HG03342 (cell line): Measurements from ENCODE around the gene FOXP1.

ENCODE experiments used
- ATAC-seq: cut with Tn5 transposase; IDR thresholded peaks from one replicate; pipeline ENCODE4 v1.9.1; 2021; ENCODE audit warnings: mild to moderate bottlenecking, moderate library complexity; ENCODE audit not compliant: unreplicated experiment

FOXP1 gene

DNA sequence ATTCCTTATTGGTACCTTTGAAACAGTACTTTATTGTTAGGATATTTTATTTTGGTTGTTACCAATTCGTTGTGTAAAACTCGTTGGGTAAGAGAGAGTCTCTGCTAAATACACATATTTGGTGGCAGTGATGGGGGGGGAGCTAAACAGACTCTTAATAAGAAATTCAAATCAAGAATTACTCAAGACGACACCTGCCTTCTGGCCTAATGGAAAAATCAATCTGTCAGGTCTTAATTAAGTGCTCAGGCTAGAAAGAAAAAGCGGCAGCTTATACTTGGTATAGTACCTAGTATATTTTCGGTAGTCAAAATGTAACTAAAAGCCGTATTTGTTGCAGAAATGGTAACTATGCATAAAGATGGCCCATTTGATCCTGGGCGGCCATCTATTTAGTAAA, 18.2 kb downstream of the FOXP1 start:
- no peak for ATAC-seq

DNA sequence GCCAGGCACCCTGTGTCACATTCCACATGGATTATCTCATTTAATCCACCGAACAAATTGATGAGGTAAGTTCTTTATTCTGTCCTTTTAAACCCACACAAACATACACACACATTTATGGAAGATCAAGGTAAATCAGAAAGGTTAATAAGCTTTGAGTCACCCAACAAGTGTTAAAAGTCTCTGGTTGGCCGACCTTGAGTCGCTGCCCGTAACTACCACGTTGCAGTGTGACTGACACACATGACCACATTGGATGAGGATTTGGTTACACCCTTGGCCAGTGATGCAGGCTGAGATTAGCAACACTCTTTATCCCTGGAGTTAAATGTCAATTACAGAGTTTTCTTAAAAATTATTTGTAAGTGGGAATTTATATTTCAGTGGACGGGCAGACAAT, 19.2 kb downstream of the FOXP1 start:
- ATAC-seq = peak; percentile 53

DNA sequence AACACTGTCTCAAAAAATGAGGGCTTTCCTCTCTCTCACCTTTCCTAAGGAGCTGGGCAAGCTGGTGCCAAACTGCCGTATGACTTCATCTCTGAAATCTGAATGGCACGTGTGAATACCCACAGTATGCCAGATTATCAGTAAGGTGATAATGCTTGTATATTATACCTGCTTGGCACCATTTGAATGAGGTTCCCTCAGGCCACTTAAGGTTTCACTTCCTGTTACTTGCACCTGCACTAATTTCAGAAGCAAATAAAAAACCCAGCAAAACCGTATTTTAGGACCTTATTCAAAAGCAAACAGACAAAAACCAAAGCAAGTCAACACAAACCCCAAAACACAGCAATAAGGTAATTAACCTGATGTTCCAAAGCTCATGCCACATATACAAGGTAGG, 19.7 kb downstream of the FOXP1 start:
- peak; percentile 82 for ATAC-seq

DNA sequence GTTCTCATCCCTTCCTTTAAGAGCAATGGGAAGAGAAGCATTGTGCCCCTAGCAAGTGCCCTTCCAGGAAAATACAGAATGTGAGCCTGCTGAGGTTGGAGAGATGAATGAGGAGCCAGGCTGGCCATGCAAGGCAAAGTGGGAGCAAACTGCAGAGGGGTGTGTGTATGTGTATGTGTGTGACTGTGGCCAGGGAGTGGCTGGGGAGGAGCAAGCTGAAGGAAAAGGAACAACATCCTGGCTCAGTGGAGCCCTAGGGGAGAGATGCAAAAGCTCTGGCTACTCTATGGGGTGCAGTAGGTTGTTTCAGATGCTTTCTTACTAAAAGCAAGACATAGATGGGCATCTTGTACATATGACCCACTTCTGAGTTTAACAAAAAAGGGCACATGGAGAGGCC, 20.6 kb downstream of the FOXP1 start:
- no peak for ATAC-seq

DNA sequence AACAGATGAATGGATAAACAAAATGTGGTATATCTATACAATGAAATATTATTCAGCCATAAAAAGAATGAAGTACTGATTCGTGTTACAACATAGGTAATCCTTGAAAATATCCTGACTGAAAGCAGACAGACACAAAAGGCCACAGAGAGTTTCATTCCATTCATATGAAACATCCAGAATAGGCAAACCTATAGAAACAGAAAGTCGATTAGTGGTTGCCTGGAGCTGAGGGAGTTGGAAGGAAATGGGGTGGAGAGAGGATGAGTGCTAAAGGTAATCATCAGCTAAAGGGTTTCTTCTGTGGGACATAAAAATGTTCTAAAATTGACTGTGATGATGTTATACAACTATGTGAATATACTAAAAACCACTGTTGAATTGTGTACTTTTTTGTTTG, 22.9 kb downstream of the FOXP1 start:
- no peak for ATAC-seq

DNA sequence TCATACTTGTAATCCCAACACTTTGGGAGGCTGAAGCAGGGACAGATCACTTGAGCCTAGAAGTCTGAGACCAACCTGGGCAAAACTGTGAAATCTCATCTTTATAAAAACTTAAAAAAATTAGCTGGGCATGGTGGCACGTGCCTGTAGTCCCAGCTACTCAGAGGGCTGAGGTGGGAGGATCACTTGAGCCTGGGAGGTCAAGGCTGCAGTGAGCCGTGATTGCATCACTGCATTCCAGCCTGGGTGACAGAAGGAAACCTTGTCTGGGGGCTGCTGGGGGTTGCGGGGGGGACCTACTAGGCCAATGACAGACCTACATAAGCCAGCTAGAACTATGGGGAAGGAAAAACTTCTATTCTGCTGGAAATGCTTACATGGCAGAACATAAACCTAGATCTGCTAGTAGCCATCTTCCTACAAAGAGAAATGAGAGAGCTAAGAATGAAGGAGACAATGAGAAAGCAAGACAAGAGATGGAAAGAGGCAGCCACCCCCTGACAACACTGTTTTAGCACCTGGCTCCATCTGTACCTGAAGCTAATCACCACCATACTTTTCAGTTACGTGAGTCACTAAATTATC, 23.9 kb downstream of the FOXP1 start:
- no peak for ATAC-seq

DNA sequence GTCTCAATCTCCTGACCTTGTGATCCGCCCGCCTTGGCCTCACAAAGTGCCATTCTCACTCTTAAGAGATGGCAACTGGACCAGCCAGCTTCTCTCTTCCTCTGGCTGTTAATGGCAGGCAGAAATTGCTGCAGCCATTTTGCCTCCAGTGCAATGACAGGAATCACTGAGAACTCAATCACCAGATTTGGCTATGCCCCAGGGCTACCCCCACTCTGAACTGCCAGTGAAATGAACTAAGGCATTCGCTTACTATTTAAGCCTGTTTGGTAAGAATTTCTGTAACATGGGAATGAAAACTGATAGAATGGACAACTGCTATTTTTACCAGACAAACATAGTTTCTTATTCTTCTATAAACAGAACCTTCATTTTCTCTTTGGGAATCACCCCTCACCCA, 24.5 kb downstream of the FOXP1 start:
- no peak for ATAC-seq

DNA sequence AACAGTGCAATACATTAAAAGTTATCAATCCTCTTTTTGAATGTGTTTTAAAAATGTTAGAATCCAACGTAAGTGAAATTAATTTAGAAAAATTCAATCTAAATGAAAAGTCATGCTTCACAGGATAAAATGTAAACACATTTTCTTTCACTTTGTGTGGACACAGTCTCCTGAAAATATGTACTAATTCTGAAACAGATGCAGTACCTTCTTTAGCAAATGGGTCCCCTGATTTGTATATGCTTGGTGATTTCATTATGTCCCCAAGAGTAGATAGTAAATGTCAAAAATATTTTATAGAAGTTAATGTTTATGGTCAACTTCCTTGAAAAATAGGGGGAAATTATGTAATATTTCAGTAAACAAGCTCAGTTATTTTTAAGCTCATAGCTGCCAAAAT, 28.9 kb downstream of the FOXP1 start:
- no peak for ATAC-seq

DNA sequence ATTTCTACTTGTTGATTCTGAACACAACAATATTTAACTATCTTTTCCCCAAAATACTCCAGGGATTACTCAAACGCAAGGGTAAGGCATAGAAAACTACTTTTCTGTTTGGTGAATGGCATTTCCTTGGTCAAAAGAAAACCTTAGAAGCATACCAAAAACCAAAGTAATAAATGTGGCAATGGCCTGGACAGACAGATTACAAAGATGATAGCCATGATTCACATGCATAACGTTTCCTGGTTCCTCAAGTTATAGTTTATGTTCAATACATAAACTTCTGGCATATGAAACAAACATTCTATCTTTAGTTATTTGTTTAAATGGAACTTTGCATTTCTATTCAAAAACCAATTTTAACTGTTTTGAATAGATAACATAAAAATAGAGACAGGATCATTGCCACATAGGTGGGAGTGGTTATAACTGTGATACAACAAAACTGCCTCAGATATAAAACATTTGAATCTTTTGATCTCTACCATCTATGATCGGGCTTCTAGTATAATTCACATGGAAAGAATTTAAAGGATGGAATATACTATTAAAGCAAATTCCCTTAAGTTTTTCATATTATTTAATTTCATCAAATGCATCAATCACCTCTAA, 32.1 kb downstream of the FOXP1 start:
- ATAC-seq = no peak

DNA sequence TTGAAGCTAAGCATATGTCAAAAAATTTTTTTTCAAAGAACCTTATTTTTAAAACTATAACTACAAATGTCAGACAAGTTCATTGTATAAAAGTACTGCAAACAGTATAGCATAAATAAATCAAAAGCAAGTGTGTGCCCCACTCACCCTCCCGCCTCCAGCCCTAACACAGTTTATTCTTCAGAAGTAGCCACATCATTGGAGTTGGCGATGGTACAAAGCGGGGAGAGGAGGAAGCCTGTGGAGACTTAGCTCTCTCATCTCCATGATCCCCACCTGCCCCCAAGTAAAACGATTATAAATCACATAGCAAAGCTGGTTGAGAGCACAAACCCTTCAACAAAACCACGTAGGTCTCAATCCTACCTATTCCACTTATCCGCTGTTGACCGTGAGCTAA, 33.6 kb downstream of the FOXP1 start:
- no peak for ATAC-seq

DNA sequence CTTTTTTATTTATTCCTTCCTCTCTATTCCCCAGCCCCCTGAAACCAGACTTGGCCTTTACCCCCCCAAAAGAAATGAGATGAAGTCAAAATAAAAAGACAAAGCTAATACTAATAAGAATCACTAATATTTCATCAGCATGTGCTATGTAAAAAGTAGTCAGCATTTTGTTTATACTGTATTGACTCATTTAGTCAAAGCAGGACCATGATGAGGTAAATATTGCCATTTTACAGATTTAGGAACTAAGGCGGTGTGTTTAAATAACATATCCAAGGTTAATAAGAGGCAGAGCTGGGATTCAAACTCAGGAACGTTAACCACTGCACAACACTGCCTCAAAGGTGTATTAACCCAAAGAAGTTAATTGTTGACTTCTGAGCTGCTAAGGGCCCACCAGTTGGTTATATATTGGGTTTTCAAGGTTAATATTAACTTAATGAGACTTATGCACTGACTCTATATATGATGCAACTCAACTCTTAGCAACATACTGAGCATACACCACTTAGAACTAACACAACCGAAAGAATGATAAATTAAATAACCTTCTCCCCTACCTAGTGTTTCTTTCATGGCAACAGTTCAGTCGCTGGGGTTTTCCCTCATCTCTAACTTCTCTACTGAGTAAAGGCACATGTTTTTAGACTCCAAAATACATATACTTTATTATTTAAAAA, 34.7 kb downstream of the FOXP1 start:
- peak; percentile 75 for ATAC-seq

DNA sequence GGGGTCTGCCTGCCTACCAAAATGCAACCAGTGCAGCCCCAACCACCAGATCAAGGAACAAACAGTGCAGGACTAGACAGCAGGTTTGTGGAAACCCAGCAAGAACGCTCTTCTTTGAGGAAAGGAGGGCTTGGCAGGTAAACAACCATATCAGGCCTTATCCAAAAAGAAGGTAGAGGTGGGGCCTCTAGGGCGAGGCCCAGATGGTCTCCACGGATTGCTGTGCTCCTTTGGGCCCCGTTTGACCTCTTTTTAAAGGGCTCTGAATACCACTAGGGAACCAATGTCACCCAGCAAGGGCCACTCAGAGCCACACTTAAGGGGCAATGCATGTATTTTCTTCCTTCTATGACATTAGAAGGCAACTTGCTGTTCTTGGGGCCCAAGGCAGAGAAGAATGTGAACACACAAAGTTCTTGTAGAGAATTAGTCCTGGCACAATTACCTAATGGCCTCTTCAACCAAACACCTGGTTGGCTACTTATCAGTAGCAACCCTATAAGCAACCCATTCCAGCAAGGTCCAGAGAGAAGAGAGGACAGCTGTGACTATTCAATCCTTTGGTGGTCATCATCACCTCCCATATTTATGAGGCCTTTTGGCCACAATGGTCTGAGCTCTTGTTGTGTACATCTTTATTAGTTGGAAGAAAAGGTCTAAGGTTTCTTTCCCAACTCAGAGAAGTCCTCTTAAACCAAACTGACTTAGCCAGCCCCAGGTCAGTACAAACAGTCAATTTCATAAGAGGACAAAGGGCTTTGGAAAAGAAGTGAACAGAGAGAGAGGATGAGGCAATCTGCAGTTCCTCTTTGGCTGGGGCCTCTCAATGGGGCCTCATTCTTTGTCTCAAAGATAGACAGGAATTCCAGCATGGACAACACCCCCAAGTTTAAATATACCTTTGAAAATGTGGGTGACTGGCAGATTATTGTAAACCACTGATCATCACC, 36.0 kb downstream of the FOXP1 start:
- ATAC-seq = no peak

DNA sequence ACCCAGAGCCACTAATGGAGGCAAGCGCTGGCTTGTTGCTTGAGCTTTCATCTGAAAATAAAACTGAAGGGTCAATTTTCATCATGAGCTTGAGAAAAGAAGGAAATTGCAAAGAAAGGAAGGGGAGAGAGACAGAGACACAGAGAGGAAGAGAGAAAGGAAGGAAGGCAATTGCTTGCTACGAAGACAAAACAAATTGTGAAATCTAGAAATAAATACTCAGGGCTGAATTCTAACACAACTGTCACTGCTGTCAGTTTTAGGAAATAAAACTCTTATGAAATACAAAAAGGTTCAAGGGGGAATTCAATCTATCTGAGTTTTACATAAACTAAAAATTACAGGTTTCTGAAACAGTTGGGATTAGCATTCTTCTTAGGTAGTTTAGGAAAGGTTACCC, 36.7 kb downstream of the FOXP1 start:
- no peak for ATAC-seq

DNA sequence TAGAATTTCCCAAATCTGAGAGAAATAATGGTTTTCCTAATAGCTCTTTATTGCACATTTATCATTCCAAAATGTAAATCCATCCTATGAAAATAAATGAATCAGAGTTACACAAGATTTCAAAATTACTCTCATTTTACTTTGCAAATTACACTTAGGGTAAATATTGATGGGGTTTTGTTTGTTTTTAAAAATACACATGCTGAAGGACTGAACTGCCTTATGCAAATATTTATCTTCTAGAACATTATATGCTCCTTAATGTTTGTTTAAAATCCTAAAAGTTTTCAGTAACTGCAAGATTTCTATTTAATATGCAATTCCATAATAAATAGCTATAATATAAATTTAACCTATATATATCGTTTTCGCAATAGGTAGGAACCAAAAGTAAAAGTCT, 38.2 kb downstream of the FOXP1 start:
- ATAC-seq = no peak

DNA sequence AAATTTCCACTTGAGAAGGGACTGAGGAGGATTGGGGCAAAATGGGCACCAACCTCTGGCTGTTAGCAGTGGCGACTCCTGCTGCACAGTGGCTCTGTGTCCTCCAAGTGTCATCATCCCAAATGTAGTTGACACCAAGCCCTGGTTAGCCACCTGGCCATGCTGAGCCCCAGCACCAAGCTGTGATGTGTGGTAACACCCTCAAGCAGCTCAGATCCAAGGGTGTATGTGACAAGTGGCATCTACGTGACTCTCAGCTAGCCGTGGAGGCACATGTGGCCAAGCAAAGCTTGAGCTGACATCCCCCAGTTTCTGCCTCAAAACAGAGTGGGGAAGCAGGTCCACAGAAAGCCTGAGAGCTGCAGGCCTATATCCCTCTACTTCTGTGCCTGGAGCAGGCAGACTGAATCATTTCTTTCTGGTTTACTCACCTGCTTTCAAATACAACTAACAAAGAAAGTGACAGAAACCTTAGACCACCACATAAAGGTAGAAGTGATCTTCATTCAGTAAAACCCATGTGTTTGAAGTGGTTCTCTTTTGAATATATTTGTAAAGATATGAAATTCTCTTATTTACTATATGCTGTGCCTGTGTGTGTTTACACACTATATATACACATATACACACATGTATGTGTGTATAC, 40.0 kb downstream of the FOXP1 start:
- no peak for ATAC-seq

DNA sequence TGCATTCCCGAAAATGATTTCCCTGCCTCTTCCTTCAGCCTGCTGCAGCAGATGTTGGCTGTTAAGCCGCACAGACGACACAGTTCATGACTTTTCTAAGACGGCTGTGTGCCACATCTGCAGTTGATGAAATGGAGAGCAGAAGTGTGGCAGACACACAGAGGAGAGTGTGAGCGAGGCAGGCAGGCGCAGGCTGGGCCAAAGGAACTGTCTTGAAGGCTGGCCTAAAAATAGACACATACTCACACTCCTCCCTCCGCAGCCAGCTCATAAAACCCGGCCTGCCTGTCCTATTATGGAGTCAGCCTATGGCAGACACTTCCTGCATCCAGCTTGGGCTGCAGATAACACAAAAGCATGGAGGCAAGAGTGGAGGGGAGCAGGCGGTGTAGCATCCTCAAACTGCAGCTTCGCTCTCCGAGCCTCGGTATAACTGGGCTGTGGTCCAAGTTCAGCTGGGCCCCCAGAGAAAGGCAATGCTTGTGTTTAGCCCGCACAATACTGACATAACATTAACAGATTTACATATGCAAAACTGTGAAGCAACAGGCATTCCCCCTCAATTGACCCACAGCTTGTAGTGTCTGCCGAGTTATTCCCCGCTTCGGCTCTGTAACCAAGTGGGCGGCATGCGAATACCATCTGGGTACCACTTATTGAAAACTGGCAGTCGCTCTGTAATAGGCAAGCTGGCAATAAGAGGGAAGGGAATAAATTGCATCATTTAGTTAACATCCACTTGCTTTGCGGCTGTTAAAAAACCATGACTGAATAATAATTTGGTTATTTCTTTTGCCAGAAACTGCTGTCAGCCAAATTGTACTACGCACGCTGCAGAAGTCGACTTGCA, 40.8 kb downstream of the FOXP1 start:
- ATAC-seq = peak; percentile 62

DNA sequence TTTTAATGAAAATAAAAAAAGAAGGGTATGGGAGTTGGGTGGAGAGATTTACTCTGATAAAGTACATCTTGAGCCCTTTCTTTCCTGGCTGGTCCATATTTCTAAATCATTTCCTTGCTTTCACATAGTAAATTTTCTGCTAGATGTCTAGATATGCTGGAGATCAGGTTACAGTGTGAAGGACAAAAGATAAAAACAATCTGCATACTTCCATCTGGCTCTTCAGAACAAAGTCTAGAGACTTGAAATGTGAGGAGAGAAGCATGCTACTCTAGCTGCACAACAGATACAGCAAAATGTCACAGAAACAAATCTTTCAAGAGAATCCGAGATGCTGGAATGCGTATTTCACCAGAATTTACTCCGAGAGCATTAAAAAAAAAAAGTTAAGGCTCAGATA, 42.2 kb downstream of the FOXP1 start:
- no peak for ATAC-seq

DNA sequence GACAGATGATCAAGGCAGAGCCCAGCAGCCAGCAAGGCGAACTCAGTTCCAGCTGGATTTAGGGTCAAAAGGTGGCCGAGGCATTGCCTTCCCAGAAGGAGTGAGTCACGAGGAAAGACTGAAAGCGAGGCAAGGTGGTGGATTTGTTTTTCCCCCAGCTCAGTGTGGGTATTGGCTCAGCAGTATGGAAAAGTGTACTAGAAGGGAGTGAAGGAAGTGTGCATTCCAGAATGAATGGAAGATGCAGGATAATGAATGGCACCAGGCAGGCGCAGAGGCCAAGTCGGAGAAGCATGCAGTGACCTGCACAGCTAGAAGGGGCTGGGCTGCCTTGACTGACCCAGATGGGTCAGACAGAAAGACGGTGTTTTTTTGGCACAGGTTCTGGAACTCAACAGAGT, 46.3 kb downstream of the FOXP1 start:
- ATAC-seq = no peak

DNA sequence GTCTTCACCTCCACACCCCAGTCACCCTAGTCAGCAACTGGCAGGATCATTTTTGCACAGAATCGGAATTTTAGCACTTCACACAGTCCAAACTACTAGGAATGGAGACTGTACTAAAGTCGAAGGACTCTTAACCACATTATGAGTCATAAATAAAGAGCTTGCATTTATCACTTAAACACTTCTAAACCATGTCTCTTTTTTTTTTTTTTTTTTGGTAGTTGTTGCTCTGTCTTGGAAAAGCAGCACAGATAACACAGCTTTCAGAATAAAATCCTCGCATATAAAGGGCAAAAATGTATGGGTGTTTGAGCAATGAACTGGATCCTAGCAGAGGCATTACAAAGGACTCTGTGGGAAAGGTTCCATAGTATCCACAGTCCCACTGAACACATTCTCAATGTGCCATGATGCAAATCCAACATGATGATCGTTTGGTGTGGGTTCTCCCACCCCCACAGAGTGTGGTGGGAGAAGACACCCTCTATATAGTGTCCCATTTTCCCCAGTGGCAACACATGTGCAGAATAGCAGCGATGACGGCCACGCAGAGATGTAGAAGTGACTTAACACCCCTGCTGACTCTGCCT, 47.1 kb downstream of the FOXP1 start:
- ATAC-seq = no peak

DNA sequence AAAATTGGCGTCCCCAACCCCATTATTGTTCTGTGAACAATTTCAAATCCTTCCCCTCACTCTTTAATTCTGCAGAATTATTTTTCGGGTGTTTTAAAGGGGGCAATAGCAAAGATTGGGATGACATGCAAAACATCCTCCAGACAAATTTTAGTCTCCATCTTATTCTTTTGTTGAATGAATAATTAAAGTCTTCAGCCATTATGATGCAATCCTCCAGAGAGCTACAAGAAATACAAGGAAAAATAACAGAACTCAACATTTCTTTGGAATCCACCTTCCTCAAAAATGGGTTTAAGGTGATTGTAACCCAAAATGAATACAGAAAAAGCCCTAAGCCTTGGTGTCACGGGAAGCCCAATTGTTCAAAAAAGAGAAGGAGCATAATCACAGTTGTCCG, 49.9 kb downstream of the FOXP1 start:
- no peak for ATAC-seq
